ENCODE measurements around the gene ZNRD2. TPM values are rescaled to one million over a fixed set of nuclear protein-coding genes. Genes with fewer than 3 reads are reported as not detected.

Gene ZNRD2
- total and polyA plus RNA-seq, 4 donors = 21.7 to 42.5 (median 33.2) TPM

- DNase-seq = no peak
- ATAC-seq (ENCODE audit: low FRiP score) = no peak
- Histone ChIP-seq H3K4me1 (ENCODE audit: control insufficient read depth in 1 of 2, insufficient read depth in 2 of 2, low read length in 2 of 2) (no peaks in the 10 kb centered on the region), H3K27ac (ENCODE audit: low read depth in 1 of 2, low read length in 2 of 2) (no peak overlapping the region), H3K27me3 (ENCODE audit: control insufficient read depth in 1 of 2, insufficient read depth in 2 of 2, low read length in 1 of 2) (no peaks in the 10 kb centered on the region), H3K4me3 (ENCODE audit: low read length in 2 of 2) (no peak overlapping the region), H3K36me3 (ENCODE audit: control insufficient read depth in 1 of 2, insufficient read depth in 2 of 2, low read length in 1 of 2) (no peaks in the 10 kb centered on the region), H3K9me3 (ENCODE audit: control insufficient read depth, low read length) (no peaks in the 10 kb centered on the region)
- intact Hi-C loops (cut with DNase I) = loop anchor here in 1 of 2 donors (5.0 kb wide), 2 partner anchors 49 to 69 kb away; partner anchors contain the start of gene MAP3K11
- WGBS, 2 donors = 86 to 87% methylated on average over 3 of the region's 3 CpGs
Observed at GRCh38 chr11:65542738-65543390, 27.4 kb upstream of the ZNRD2 start.

- Histone ChIP-seq H3K9me3 (ENCODE audit: control insufficient read depth, low read length) (no peaks in the 10 kb centered on the region), H3K4me3 (ENCODE audit: low read length in 2 of 2) (no peak overlapping the region), H3K36me3 (ENCODE audit: control insufficient read depth in 1 of 2, insufficient read depth in 2 of 2, low read length in 1 of 2) (no peaks in the 10 kb centered on the region), H3K27ac (ENCODE audit: low read depth in 1 of 2, low read length in 2 of 2) (no peak overlapping the region), H3K27me3 (ENCODE audit: control insufficient read depth in 1 of 2, insufficient read depth in 2 of 2, low read length in 1 of 2) (no peaks in the 10 kb centered on the region), H3K4me1 (ENCODE audit: control insufficient read depth in 1 of 2, insufficient read depth in 2 of 2, low read length in 2 of 2) (no peaks in the 10 kb centered on the region)
- no peak for ATAC-seq (ENCODE audit: low FRiP score)
- WGBS, 2 donors = 84 to 87% methylated on average over 4 of the region's 4 CpGs
- DNase-seq = no peak
- intact Hi-C loops (cut with DNase I) = no loop called here
Observed at GRCh38 chr11:65545853-65546216, 24.4 kb upstream of the ZNRD2 start.

- 60% methylated on average over 60 to 64 of the region's 64 CpGs for WGBS, 2 donors
- intact Hi-C loops (cut with DNase I) = no loop called here
- no peaks in the 10 kb centered on the region for H3K36me3 ChIP-seq (ENCODE audit: control insufficient read depth in 1 of 2, insufficient read depth in 2 of 2, low read length in 1 of 2)
Observed at GRCh38 chr11:65546217-65546958, 23.9 kb upstream of the ZNRD2 start.

GRCh38 chr11:65547446-65548125, 22.7 kb upstream of the ZNRD2 start:
- H3K4me3 ChIP-seq (ENCODE audit: low read length in 2 of 2) = no peak overlapping the region
- H3K4me1 ChIP-seq (ENCODE audit: control insufficient read depth in 1 of 2, insufficient read depth in 2 of 2, low read length in 2 of 2) = no peaks in the 10 kb centered on the region
- 75 to 78% methylated on average over 43 to 52 of the region's 52 CpGs for WGBS, 2 donors
- peaks cover 0 to 2% of the 10 kb centered on the region in 2 donors for H3K36me3 ChIP-seq (ENCODE audit: control insufficient read depth in 1 of 2, insufficient read depth in 2 of 2, low read length in 1 of 2)
- no peak overlapping the region for H3K27ac ChIP-seq (ENCODE audit: low read depth in 1 of 2, low read length in 2 of 2)
- DNase-seq (no peak), ATAC-seq (ENCODE audit: low FRiP score) (no peak)
- intact Hi-C loops (cut with DNase I) = no loop called here
- no peaks in the 10 kb centered on the region for H3K27me3 ChIP-seq (ENCODE audit: control insufficient read depth in 1 of 2, insufficient read depth in 2 of 2, low read length in 1 of 2)
- no peaks in the 10 kb centered on the region for H3K9me3 ChIP-seq (ENCODE audit: control insufficient read depth, low read length)

More at GRCh38 chr11:65546217-65546958, 23.9 kb upstream of the ZNRD2 start:
- DNase-seq (peak; percentile 89 to 91), ATAC-seq (ENCODE audit: low FRiP score) (peak; percentile 74)
- Histone ChIP-seq H3K27ac (ENCODE audit: low read depth in 1 of 2, low read length in 2 of 2) (no peak overlapping the region), H3K4me1 (ENCODE audit: control insufficient read depth in 1 of 2, insufficient read depth in 2 of 2, low read length in 2 of 2) (no peaks in the 10 kb centered on the region), H3K27me3 (ENCODE audit: control insufficient read depth in 1 of 2, insufficient read depth in 2 of 2, low read length in 1 of 2) (no peaks in the 10 kb centered on the region), H3K9me3 (ENCODE audit: control insufficient read depth, low read length) (no peaks in the 10 kb centered on the region), H3K4me3 (ENCODE audit: low read length in 2 of 2) (no peak overlapping the region)

GRCh38 chr11:65548395-65548794, 21.9 kb upstream of the ZNRD2 start:
- no peak for ATAC-seq (ENCODE audit: low FRiP score)
- no peak overlapping the region for H3K4me3 ChIP-seq (ENCODE audit: low read length in 2 of 2)
- H3K36me3 ChIP-seq (ENCODE audit: control insufficient read depth in 1 of 2, insufficient read depth in 2 of 2, low read length in 1 of 2) = peaks cover 0 to 2% of the 10 kb centered on the region in 2 donors
- DNase-seq = no peak
- WGBS, 2 donors = 86 to 88% methylated on average over 3 of the region's 3 CpGs
- H3K27ac ChIP-seq (ENCODE audit: low read depth in 1 of 2, low read length in 2 of 2) = no peak overlapping the region
- intact Hi-C loops (cut with DNase I) = no loop called here
- no peaks in the 10 kb centered on the region for H3K9me3 ChIP-seq (ENCODE audit: control insufficient read depth, low read length)
- no peaks in the 10 kb centered on the region for H3K27me3 ChIP-seq (ENCODE audit: control insufficient read depth in 1 of 2, insufficient read depth in 2 of 2, low read length in 1 of 2)
- H3K4me1 ChIP-seq (ENCODE audit: control insufficient read depth in 1 of 2, insufficient read depth in 2 of 2, low read length in 2 of 2) = no peaks in the 10 kb centered on the region

GRCh38 chr11:65549096-65549495, 21.2 kb upstream of the ZNRD2 start:
- no peaks in the 10 kb centered on the region for H3K4me1 ChIP-seq (ENCODE audit: control insufficient read depth in 1 of 2, insufficient read depth in 2 of 2, low read length in 2 of 2)
- WGBS, 2 donors = 83 to 85% methylated on average over 3 of the region's 3 CpGs
- no peak overlapping the region for H3K27ac ChIP-seq (ENCODE audit: low read depth in 1 of 2, low read length in 2 of 2)
- H3K27me3 ChIP-seq (ENCODE audit: control insufficient read depth in 1 of 2, insufficient read depth in 2 of 2, low read length in 1 of 2) = no peaks in the 10 kb centered on the region
- no peak for DNase-seq
- intact Hi-C loops (cut with DNase I) = no loop called here
- no peak for ATAC-seq (ENCODE audit: low FRiP score)
- H3K9me3 ChIP-seq (ENCODE audit: control insufficient read depth, low read length) = no peaks in the 10 kb centered on the region
- H3K4me3 ChIP-seq (ENCODE audit: low read length in 2 of 2) = no peak overlapping the region
- peaks cover 0 to 2% of the 10 kb centered on the region in 2 donors for H3K36me3 ChIP-seq (ENCODE audit: control insufficient read depth in 1 of 2, insufficient read depth in 2 of 2, low read length in 1 of 2)

GRCh38 chr11:65551572-65552387, 18.5 kb upstream of the ZNRD2 start:
- Histone ChIP-seq H3K27me3 (ENCODE audit: control insufficient read depth in 1 of 2, insufficient read depth in 2 of 2, low read length in 1 of 2) (no peaks in the 10 kb centered on the region), H3K4me1 (ENCODE audit: control insufficient read depth in 1 of 2, insufficient read depth in 2 of 2, low read length in 2 of 2) (no peaks in the 10 kb centered on the region), H3K27ac (ENCODE audit: low read depth in 1 of 2, low read length in 2 of 2) (no peak overlapping the region), H3K4me3 (ENCODE audit: low read length in 2 of 2) (no peak overlapping the region), H3K36me3 (ENCODE audit: control insufficient read depth in 1 of 2, insufficient read depth in 2 of 2, low read length in 1 of 2) (peaks cover 0 to 2% of the 10 kb centered on the region in 2 donors), H3K9me3 (ENCODE audit: control insufficient read depth, low read length) (no peaks in the 10 kb centered on the region)
- intact Hi-C loops (cut with DNase I) = no loop called here
- ATAC-seq (ENCODE audit: low FRiP score) (no peak), DNase-seq (no peak)
- 54 to 55% methylated on average over 17 of the region's 17 CpGs for WGBS, 2 donors

- H3K27me3 ChIP-seq (ENCODE audit: control insufficient read depth in 1 of 2, insufficient read depth in 2 of 2, low read length in 1 of 2) = no peaks in the 10 kb centered on the region
- no peak for DNase-seq
- no peak overlapping the region for H3K27ac ChIP-seq (ENCODE audit: low read depth in 1 of 2, low read length in 2 of 2)
- H3K4me3 ChIP-seq (ENCODE audit: low read length in 2 of 2) = no peak overlapping the region
- no peaks in the 10 kb centered on the region for H3K9me3 ChIP-seq (ENCODE audit: control insufficient read depth, low read length)
- no peak for ATAC-seq (ENCODE audit: low FRiP score)
- intact Hi-C loops (cut with DNase I) = no loop called here
- WGBS, 2 donors = 74 to 75% methylated on average over 9 of the region's 9 CpGs
- H3K4me1 ChIP-seq (ENCODE audit: control insufficient read depth in 1 of 2, insufficient read depth in 2 of 2, low read length in 2 of 2) = no peaks in the 10 kb centered on the region
- H3K36me3 ChIP-seq (ENCODE audit: control insufficient read depth in 1 of 2, insufficient read depth in 2 of 2, low read length in 1 of 2) = peaks cover 0 to 2% of the 10 kb centered on the region in 2 donors
Observed at GRCh38 chr11:65552388-65552951, 17.8 kb upstream of the ZNRD2 start.
